SK-N-SH treated with all-trans-retinoic acid at 6 μM for 48 hours (cell line): ENCODE data around the gene LMNA.
A peak's percentile ranks its signal among the peaks of the same experiment; 100 is the strongest.

Experiments
- ATAC-seq: fragments of 200-7000 bp; cut with Tn5 transposase; 3 replicates; pipeline ENCODE4 v1.9.1; 2020; ENCODE audit warnings: mild to moderate bottlenecking, moderate library complexity
- ARNTL ChIP-seq: fragments of 450-650 bp; formaldehyde crosslinking; IDR thresholded peaks from 2 replicates; pipeline ENCODE4 v1.5.0; 2020; ENCODE audit warnings: low read depth, mild to moderate bottlenecking, moderate library complexity, borderline replicate concordance
- BACH2 ChIP-seq: fragments of 250-450 bp; sonication (Bioruptor Pico); IDR thresholded peaks from 2 replicates; pipeline ENCODE4 v1.9.0; 2021; ENCODE audit warnings: mild to moderate bottlenecking, borderline replicate concordance
- CREB5 ChIP-seq: fragments of 250-450 bp; sonication (Bioruptor Pico); IDR thresholded peaks from 2 replicates; pipeline ENCODE4 v1.5.1; 2020; ENCODE audit warnings: low read depth, mild to moderate bottlenecking, moderate library complexity
- CSDC2 ChIP-seq: fragments of 250-450 bp; sonication (Bioruptor Pico); IDR thresholded peaks from 2 replicates; pipeline ENCODE4 v1.5.0; 2020; ENCODE audit warnings: mild to moderate bottlenecking, moderate library complexity
- CSRNP3 ChIP-seq: fragments of 250-450 bp; sonication (Bioruptor Pico); IDR thresholded peaks from 2 replicates; pipeline ENCODE4 v1.5.1; 2021; ENCODE audit warnings: mild to moderate bottlenecking, moderate library complexity
- ESRRG ChIP-seq: fragments of 250-450 bp; sonication (Bioruptor Pico); IDR thresholded peaks from 2 replicates; pipeline ENCODE4 v1.6.1; 2021; ENCODE audit warnings: mild to moderate bottlenecking
- OSR1 ChIP-seq: fragments of 250-450 bp; sonication (Bioruptor Pico); IDR thresholded peaks from 2 replicates; pipeline ENCODE4 v1.8.0; 2022; ENCODE audit warnings: moderate library complexity, mild to moderate bottlenecking, inconsistent platforms
- PATZ1 ChIP-seq: fragments of 250-450 bp; sonication (Bioruptor Pico); IDR thresholded peaks from 2 replicates; pipeline ENCODE4 v1.8.0; 2020; ENCODE audit warnings: mild to moderate bottlenecking, moderate library complexity, borderline replicate concordance
- PPARA ChIP-seq: fragments of 250-450 bp; sonication (Bioruptor Pico); IDR thresholded peaks from 2 replicates; pipeline ENCODE4 v1.5.0; 2020; ENCODE audit warnings: mild to moderate bottlenecking, borderline replicate concordance
- RARB ChIP-seq: fragments of 250-450 bp; sonication (Bioruptor Pico); IDR thresholded peaks from 2 replicates; pipeline ENCODE4 v1.8.0; 2021; ENCODE audit warnings: mild to moderate bottlenecking, moderate library complexity
- SNAI2 ChIP-seq: fragments of 250-450 bp; sonication (Bioruptor Pico); IDR thresholded peaks from 2 replicates; pipeline ENCODE4 v1.5.0; 2020; ENCODE audit warnings: mild to moderate bottlenecking, moderate library complexity
- TCF4 ChIP-seq: fragments of 250-450 bp; sonication (Bioruptor Pico); IDR thresholded peaks from 2 replicates; pipeline ENCODE4 v1.8.0; 2021; ENCODE audit warnings: mild to moderate bottlenecking, moderate library complexity, borderline replicate concordance
- TOX ChIP-seq: fragments of 250-450 bp; sonication (Bioruptor Pico); IDR thresholded peaks from 2 replicates; pipeline ENCODE4 v1.8.0; 2021; ENCODE audit warnings: mild to moderate bottlenecking, moderate library complexity, borderline replicate concordance
- TSHZ2 ChIP-seq: fragments of 250-450 bp; sonication (Bioruptor Pico); IDR thresholded peaks from 2 replicates; pipeline ENCODE4 v1.5.0; 2020; ENCODE audit warnings: mild to moderate bottlenecking, moderate library complexity
- ZC3H10 ChIP-seq: fragments of 250-450 bp; sonication (Bioruptor Pico); IDR thresholded peaks from 2 replicates; pipeline ENCODE4 v1.5.1; 2021; ENCODE audit warnings: mild to moderate bottlenecking, moderate library complexity
- ZFP3 ChIP-seq: fragments of 250-450 bp; sonication (Bioruptor Pico); IDR thresholded peaks from 2 replicates; pipeline ENCODE4 v1.5.0; 2020; ENCODE audit warnings: mild to moderate bottlenecking, moderate library complexity
- ZFP30 ChIP-seq: fragments of 450-650 bp; formaldehyde crosslinking; IDR thresholded peaks from 2 replicates; pipeline ENCODE4 v1.5.0; 2022; ENCODE audit warnings: mild to moderate bottlenecking, moderate library complexity
- ZNF565 ChIP-seq: fragments of 450-650 bp; formaldehyde crosslinking; conservative IDR thresholded peaks from 2 replicates; pipeline ENCODE4 v1.5.0; 2020; ENCODE audit warnings: low read depth, mild to moderate bottlenecking, moderate library complexity
- ZNF70 ChIP-seq: fragments of 450-650 bp; formaldehyde crosslinking; IDR thresholded peaks from 2 replicates; pipeline ENCODE4 v1.5.0; 2020; ENCODE audit warnings: mild to moderate bottlenecking, moderate library complexity
- ZNF8 ChIP-seq: fragments of 450-650 bp; formaldehyde crosslinking; IDR thresholded peaks from 2 replicates; pipeline ENCODE4 v1.5.0; 2020; ENCODE audit warnings: mild to moderate bottlenecking, moderate library complexity
- TF ChIP-seq, protein P1 (sequence below): fragments of 250-450 bp; sonication (Bioruptor Pico); IDR thresholded peaks from 2 replicates; pipeline ENCODE4 v1.8.0; 2021; ENCODE audit warnings: low read depth, mild to moderate bottlenecking, moderate library complexity, borderline replicate concordance

LMNA gene

DNA sequence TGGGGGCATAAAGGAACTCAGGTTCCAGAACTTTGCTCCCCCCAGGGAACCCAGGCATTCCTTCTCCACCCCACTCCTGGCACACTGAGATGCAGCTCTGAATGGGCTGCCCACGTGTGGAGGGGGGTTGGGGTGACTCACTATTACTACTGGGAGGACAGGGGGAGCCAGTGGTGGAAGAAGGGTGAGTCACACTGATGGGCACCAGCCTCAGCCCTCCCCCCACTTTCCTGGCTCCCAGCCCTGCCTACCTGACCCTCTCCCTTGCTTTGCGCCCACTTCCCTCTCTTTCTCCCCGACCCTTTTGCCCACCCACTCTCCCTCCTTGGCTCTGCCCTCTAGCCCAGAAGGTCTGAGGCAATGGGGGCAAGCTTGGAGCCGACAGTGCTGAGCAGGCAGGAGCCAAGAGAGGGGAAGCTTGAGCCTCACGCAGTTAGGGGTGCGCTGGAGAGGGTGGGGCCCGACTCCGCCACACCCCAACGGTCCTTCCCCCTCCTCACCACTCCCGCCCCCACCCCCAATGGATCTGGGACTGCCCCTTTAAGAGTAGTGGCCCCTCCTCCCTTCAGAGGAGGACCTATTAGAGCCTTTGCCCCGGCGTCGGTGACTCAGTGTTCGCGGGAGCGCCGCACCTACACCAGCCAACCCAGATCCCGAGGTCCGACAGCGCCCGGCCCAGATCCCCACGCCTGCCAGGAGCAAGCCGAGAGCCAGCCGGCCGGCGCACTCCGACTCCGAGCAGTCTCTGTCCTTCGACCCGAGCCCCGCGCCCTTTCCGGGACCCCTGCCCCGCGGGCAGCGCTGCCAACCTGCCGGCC is at the start of gene LMNA:
Gene LMNA (plus strand): TSS at position 611 of the 818 bp plus-strand sequence. CDS start 208 bp downstream, outside the sequence.
- TF ChIP-seq TSHZ2 (no peak), SNAI2 (no peak), ZNF565 (CRISPR knock-in tag) (no peak), PPARA (no peak), ZC3H10 (CRISPR knock-in tag) (peak; percentile 56; the same call in 1 of the 2 replicates), PATZ1 (CRISPR knock-in tag) (peak; percentile 1), ZFP30 (CRISPR knock-in tag) (no peak), ESRRG (CRISPR knock-in tag) (no peak), ZFP3 (CRISPR knock-in tag) (0 out of 2 replicates have a peak, but pooled peaks have one; percentile 56), OSR1 (CRISPR knock-in tag) (no peak), TCF4 (CRISPR knock-in tag) (no peak), RARB (CRISPR knock-in tag) (no peak; the same call in 1 of the 2 replicates), BACH2 (CRISPR knock-in tag) (no peak), TOX (CRISPR knock-in tag) (peak; percentile 63; the same call in 1 of the 2 replicates), ZNF70 (CRISPR knock-in tag) (no peak), CSRNP3 (CRISPR knock-in tag) (no peak), CREB5 (CRISPR knock-in tag) (no peak)
- TF ChIP-seq, protein P1, sequence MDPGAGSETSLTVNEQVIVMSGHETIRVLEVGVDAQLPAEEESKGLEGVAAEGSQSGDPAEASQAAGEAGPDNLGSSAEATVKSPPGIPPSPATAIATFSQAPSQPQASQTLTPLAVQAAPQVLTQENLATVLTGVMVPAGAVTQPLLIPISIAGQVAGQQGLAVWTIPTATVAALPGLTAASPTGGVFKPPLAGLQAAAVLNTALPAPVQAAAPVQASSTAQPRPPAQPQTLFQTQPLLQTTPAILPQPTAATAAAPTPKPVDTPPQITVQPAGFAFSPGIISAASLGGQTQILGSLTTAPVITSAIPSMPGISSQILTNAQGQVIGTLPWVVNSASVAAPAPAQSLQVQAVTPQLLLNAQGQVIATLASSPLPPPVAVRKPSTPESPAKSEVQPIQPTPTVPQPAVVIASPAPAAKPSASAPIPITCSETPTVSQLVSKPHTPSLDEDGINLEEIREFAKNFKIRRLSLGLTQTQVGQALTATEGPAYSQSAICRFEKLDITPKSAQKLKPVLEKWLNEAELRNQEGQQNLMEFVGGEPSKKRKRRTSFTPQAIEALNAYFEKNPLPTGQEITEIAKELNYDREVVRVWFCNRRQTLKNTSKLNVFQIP (CRISPR knock-in tag) = peak; percentile 62; the same call in 1 of the 2 replicates
- ATAC-seq = peak; percentile 73

DNA sequence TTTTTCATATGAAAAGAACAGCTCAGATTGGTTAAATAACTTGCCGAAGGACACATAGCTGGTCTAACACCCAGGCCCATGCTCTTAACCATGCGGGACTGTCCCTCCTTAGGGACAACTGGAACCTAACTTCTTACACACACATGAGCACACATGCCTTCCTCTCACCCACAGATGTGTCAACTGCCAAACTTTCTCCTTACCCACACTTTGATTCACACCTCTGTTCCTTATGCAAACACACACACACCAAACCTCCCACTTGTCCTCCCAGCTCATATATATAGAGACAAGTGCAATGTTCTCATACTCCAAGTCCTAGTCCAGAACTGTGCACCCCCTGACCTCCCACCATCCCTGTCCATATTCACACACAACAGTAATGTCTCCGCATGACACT is 49.3 kb upstream of the LMNA start:
- ATAC-seq = no peak
- TF ChIP-seq ARNTL (CRISPR knock-in tag) (no peak), ESRRG (CRISPR knock-in tag) (no peak)

GRCh38 chr1:156065871-156066270 is 48.6 kb upstream of the LMNA start:
- ATAC-seq = no peak
- no peak for TF ChIP-seq ZNF8 (CRISPR knock-in tag)
- no peak for TF ChIP-seq CSDC2 (CRISPR knock-in tag)
- no peak for TF ChIP-seq ZNF565 (CRISPR knock-in tag)
